ENCODE measurements around the gene BACE2. TPM values are rescaled to one million over a fixed set of nuclear protein-coding genes. Genes with fewer than 3 reads are reported as not detected.

Gene BACE2
- total RNA-seq, 2 experiments from 2014 or later = not detected

GRCh38 chr21:41164052-41164451 lies 3.9 kb upstream of the BACE2 start:
- Histone ChIP-seq H3K27ac (ENCODE audit: low read depth, low read length, poor library complexity, severe bottlenecking) (no peak overlapping the region), H3K9me2 (ENCODE audit: insufficient read depth, low read length) (no peaks in the 10 kb centered on the region), H3K4me2 (ENCODE audit: low read length) (no peak overlapping the region), H3K9me3 (ENCODE audit: low read length) (no peaks in the 10 kb centered on the region), H3K4me3 (ENCODE audit: low read depth, low read length, poor library complexity, severe bottlenecking) (no peak overlapping the region), H3K79me2 (ENCODE audit: insufficient read depth, low read depth, low read length) (no peaks in the 10 kb centered on the region), H4K20me1 (ENCODE audit: insufficient read depth, low read length) (no peaks in the 10 kb centered on the region), H2AFZ (ENCODE audit: low read length) (no peak overlapping the region), H3K4me1 (ENCODE audit: insufficient read depth, low read length, poor library complexity, severe bottlenecking) (no peaks in the 10 kb centered on the region), H3K36me3 (ENCODE audit: insufficient read depth, low read length) (no peaks in the 10 kb centered on the region)
- ChIA-PET CTCF (ENCODE audit: unreplicated experiment) (no interaction called here), POLR2A (no interaction called here)
- DNase-seq (ENCODE audit: low spot score) = no peak
- no peak for TF ChIP-seq EZH2phosphoT487 (IDR thresholded peaks at IDR 0.05; ENCODE audit: borderline replicate concordance, low read depth, low read length)
- TF ChIP-seq, protein P1, sequence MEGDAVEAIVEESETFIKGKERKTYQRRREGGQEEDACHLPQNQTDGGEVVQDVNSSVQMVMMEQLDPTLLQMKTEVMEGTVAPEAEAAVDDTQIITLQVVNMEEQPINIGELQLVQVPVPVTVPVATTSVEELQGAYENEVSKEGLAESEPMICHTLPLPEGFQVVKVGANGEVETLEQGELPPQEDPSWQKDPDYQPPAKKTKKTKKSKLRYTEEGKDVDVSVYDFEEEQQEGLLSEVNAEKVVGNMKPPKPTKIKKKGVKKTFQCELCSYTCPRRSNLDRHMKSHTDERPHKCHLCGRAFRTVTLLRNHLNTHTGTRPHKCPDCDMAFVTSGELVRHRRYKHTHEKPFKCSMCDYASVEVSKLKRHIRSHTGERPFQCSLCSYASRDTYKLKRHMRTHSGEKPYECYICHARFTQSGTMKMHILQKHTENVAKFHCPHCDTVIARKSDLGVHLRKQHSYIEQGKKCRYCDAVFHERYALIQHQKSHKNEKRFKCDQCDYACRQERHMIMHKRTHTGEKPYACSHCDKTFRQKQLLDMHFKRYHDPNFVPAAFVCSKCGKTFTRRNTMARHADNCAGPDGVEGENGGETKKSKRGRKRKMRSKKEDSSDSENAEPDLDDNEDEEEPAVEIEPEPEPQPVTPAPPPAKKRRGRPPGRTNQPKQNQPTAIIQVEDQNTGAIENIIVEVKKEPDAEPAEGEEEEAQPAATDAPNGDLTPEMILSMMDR (conservative IDR thresholded peaks at IDR 0.05; ENCODE audit: low read length) = no peak
- intact Hi-C loops (cut with micrococcal nuclease; ENCODE audit: unreplicated experiment) = no loop called here
- BruUV-seq (replicated peaks) = no TSS peak

- Histone ChIP-seq H3K36me3 (ENCODE audit: insufficient read depth, low read length) (no peaks in the 10 kb centered on the region), H3K9me3 (ENCODE audit: low read length) (no peaks in the 10 kb centered on the region), H3K4me2 (ENCODE audit: low read length) (no peak overlapping the region), H3K9me2 (ENCODE audit: insufficient read depth, low read length) (no peaks in the 10 kb centered on the region), H3K27ac (ENCODE audit: low read depth, low read length, poor library complexity, severe bottlenecking) (no peak overlapping the region), H3K79me2 (ENCODE audit: insufficient read depth, low read depth, low read length) (no peaks in the 10 kb centered on the region), H3K4me3 (ENCODE audit: low read depth, low read length, poor library complexity, severe bottlenecking) (no peak overlapping the region), H2AFZ (ENCODE audit: low read length) (no peak overlapping the region), H3K4me1 (ENCODE audit: insufficient read depth, low read length, poor library complexity, severe bottlenecking) (no peaks in the 10 kb centered on the region), H4K20me1 (ENCODE audit: insufficient read depth, low read length) (no peaks in the 10 kb centered on the region)
- no TSS peak for BruUV-seq (replicated peaks)
- no peak for DNase-seq (ENCODE audit: low spot score)
- ChIA-PET POLR2A (no interaction called here), CTCF (ENCODE audit: unreplicated experiment) (interaction anchor here (0.5 kb wide), 1 partner anchor 9 kb away, joined by 3 read pairs; no protein-coding TSS in a partner anchor)
- intact Hi-C loops (cut with micrococcal nuclease; ENCODE audit: unreplicated experiment) = no loop called here
- no peak for TF ChIP-seq EZH2phosphoT487 (IDR thresholded peaks at IDR 0.05; ENCODE audit: borderline replicate concordance, low read depth, low read length)
- TF ChIP-seq, protein P1 (conservative IDR thresholded peaks at IDR 0.05; ENCODE audit: low read length) = no peak
Measured at GRCh38 chr21:41164981-41165655, 2.8 kb upstream of the BACE2 start.

GRCh38 chr21:41166884-41167283 lies 1.1 kb upstream of the BACE2 start:
- Histone ChIP-seq H3K4me1 (ENCODE audit: insufficient read depth, low read length, poor library complexity, severe bottlenecking) (no peaks in the 10 kb centered on the region), H3K4me2 (ENCODE audit: low read length) (no peak overlapping the region), H3K27ac (ENCODE audit: low read depth, low read length, poor library complexity, severe bottlenecking) (no peak overlapping the region), H4K20me1 (ENCODE audit: insufficient read depth, low read length) (no peaks in the 10 kb centered on the region), H3K79me2 (ENCODE audit: insufficient read depth, low read depth, low read length) (no peaks in the 10 kb centered on the region), H3K9me2 (ENCODE audit: insufficient read depth, low read length) (no peaks in the 10 kb centered on the region), H3K4me3 (ENCODE audit: low read depth, low read length, poor library complexity, severe bottlenecking) (no peak overlapping the region), H3K36me3 (ENCODE audit: insufficient read depth, low read length) (no peaks in the 10 kb centered on the region), H2AFZ (ENCODE audit: low read length) (no peak overlapping the region), H3K9me3 (ENCODE audit: low read length) (no peaks in the 10 kb centered on the region)
- POLR2A ChIA-PET = no interaction called here
- intact Hi-C loops (cut with micrococcal nuclease; ENCODE audit: unreplicated experiment) = no loop called here
- BruUV-seq (replicated peaks) = no TSS peak
- TF ChIP-seq EZH2phosphoT487 (IDR thresholded peaks at IDR 0.05; ENCODE audit: borderline replicate concordance, low read depth, low read length) = no peak
- TF ChIP-seq, protein P1 (conservative IDR thresholded peaks at IDR 0.05; ENCODE audit: low read length) = no peak
- CTCF ChIA-PET (ENCODE audit: unreplicated experiment) = interaction anchor here (0.8 kb wide), 1 partner anchor 60 kb away, joined by 3 read pairs; no protein-coding TSS in a partner anchor
- no peak for DNase-seq (ENCODE audit: low spot score)

All from OCI-LY7 (cell line).